C4-2B (cell line): Measurements from ENCODE around the gene TRMT44.

ENCODE experiments used
- H3K27ac ChIP-seq: fragments of 450-650 bp; 2 replicates; pipeline ENCODE4 v1.5.1; 2017
- ZFX ChIP-seq: fragments of 450-650 bp; IDR thresholded peaks from 2 replicates; pipeline ENCODE4 v1.6.1; 2017
- TF ChIP-seq, protein P1 (sequence below): fragments of 450-650 bp; conservative IDR thresholded peaks from 2 replicates; pipeline ENCODE4 v1.5.1; 2017; ENCODE audit warnings: mild to moderate bottlenecking

The TRMT44 gene

DNA sequence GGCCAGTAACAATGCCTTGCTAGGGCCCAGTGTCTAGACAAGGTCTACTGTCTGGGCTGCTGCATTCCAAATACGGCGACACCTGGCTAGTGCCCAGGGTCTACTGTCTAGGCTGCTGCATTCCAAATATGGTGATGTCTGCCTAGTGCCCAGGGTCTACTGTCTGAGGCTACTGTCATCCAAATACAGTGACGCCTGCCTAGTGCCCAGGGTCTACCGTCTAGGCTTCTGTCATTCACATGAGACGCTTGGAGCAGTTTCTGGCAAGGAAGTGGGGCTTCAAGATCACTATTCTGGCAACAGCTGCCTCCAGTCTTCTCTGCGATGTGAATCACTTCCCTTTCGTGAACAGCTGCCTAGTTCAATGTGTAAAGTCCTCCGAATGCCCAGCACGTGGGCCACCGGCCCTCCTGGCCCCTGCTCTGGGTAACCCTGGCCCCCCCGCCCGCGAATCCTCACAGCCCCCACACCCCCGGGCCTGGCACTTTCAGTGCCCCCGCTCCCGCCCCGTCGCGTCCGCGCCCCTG lies 12.8 kb upstream of the TRMT44 start:
- H3K27ac ChIP-seq: peak overlapping the region; percentile 67
- TF ChIP-seq ZFX: no peak
- TF ChIP-seq, protein P1, sequence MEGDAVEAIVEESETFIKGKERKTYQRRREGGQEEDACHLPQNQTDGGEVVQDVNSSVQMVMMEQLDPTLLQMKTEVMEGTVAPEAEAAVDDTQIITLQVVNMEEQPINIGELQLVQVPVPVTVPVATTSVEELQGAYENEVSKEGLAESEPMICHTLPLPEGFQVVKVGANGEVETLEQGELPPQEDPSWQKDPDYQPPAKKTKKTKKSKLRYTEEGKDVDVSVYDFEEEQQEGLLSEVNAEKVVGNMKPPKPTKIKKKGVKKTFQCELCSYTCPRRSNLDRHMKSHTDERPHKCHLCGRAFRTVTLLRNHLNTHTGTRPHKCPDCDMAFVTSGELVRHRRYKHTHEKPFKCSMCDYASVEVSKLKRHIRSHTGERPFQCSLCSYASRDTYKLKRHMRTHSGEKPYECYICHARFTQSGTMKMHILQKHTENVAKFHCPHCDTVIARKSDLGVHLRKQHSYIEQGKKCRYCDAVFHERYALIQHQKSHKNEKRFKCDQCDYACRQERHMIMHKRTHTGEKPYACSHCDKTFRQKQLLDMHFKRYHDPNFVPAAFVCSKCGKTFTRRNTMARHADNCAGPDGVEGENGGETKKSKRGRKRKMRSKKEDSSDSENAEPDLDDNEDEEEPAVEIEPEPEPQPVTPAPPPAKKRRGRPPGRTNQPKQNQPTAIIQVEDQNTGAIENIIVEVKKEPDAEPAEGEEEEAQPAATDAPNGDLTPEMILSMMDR: no peak

DNA sequence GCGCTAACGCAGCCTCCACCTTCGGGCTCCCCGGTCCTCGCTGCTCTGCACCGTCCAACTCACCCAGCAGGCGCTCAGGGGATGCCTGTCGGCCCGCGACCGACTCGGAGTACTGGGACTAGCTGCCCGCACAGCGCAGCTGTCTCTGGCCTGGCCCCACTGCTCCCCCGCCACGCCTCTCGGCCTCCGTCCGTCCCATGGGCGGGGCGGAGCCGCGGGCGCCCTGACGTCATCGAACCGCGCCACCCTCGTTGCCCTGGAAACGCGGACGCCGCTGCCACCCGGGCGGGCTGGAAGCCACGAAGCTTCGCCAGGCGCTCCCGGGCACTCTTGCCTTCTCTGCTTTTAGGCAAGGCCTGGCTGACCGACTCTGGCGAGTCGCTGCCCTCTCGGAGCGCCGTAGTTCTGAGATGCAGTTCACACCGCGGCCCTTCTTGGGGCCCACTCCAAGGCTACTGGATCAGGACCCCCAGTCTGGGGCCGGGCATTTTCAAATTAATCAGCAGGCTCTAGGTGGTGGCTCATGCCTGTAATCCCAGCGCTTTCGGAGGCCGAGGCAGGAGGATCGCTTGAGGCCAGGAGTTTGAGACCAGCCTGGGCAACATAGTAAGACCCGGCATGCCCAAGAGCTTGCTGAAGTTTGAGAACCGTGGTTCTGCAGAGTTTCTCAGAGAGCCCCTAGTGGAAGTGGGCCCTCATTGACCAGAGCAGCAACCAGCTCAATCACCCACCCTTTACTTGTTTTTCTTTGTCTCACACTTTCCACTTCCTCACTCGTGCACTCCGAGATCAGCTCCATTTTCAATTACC lies 12.1 kb upstream of the TRMT44 start:
- no peak for TF ChIP-seq ZFX
- TF ChIP-seq, protein P1: peak; percentile 51
- peak overlapping the region; percentile 67 for H3K27ac ChIP-seq

DNA sequence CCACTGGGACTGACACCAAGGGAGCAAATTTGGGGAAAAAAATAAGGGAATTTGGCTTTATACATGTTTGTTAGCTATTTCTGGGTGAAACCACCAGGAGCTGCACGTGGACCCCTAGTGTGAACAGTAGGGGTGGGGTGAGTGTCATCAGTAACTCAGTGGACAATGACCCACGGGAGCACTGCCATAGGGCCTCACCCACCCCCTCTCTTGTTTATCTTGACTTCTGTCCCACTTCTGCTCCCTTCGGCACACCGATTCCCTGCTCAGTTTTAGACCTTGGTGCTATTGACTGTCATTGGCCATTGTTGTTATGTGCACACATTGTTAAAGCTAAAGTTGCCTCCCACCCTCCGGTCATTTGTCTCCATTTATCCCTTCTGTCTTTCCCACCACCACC lies 9.0 kb upstream of the TRMT44 start:
- H3K27ac ChIP-seq: no peak overlapping the region
- TF ChIP-seq, protein P1: no peak

GRCh38 chr4:8433136-8433535 lies 7.4 kb upstream of the TRMT44 start:
- H3K27ac ChIP-seq: no peak overlapping the region
- TF ChIP-seq ZFX: no peak
- TF ChIP-seq, protein P1: no peak

DNA sequence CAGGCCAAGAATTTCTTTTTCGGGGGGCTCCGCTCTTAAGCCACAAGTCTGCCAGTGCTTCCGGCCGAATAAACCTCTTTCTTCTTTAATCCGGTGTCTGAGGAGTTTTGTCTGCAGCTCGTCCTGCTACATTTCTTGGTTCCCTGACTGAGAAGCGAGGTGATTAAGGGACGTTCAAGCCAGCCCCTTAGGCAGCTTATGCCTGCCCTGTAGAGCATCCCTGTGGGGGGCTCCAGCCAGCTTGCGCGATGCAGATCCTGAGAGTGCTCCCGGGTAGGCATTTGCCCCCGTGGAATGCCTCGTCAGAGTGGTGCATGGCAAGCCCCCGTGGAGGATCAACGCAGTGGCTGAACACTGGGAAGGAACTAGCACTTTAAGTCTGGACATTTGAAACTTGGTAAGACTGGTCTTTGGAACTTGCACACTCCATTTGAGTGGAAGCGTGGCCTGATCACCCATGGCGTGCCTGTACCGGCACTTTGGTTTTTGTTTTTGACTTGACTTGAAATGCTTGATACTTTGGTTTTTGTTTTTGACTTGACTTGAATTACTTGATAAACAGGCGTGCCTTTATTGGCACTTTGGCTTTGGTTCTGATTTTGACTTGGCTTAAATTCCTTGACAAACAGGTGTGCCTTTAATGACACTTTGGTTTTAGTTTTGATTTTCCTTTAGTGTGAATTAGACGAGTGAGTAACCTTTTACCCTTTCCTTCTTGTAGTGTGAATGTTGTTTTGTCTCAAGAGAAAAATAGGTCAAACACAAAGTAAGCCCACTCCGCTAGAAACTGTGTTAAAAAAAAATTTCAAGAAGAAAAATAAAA lies 6.1 kb upstream of the TRMT44 start:
- TF ChIP-seq ZFX: no peak
- TF ChIP-seq, protein P1: no peak
- H3K27ac ChIP-seq: peak overlapping the region; percentile 47; the same call in 1 of the 2 replicates

- no peak overlapping the region for H3K27ac ChIP-seq
- no peak for TF ChIP-seq ZFX
- TF ChIP-seq, protein P1: no peak
These were observed 4.9 kb upstream of the TRMT44 start for GRCh38 chr4:8435656-8436121.

GRCh38 chr4:8437281-8437680 lies 3.3 kb upstream of the TRMT44 start:
- H3K27ac ChIP-seq: no peak overlapping the region
- no peak for TF ChIP-seq ZFX
- TF ChIP-seq, protein P1: no peak
